HG03521 (cell line): ENCODE results near the gene AMDHD1.
A peak's percentile ranks its signal among the peaks of the same experiment; 100 is the strongest.

Experiments
- ATAC-seq: cut with Tn5 transposase; IDR thresholded peaks from one replicate; pipeline ENCODE4 v1.9.1; 2021; ENCODE audit warnings: mild to moderate bottlenecking, moderate library complexity; ENCODE audit not compliant: unreplicated experiment

AMDHD1 gene

GRCh38 chr12:95995238-95996031 lies 52.3 kb downstream of the AMDHD1 start:
- no peak for ATAC-seq

- ATAC-seq: no peak
These were observed 53.0 kb downstream of the AMDHD1 start, which contains the start of gene HAL for GRCh38 chr12:95996034-95996658. Gene HAL (minus strand): TSS chr12:95996344. CDS start chr12:95995910, 434 bp downstream.

- no peak for ATAC-seq
These were observed 54.1 kb downstream of the AMDHD1 start for GRCh38 chr12:95997276-95997675.

- no peak for ATAC-seq
These were observed 54.9 kb downstream of the AMDHD1 start for GRCh38 chr12:95997911-95998510.

- peak; percentile 92 for ATAC-seq
These were observed 55.6 kb downstream of the AMDHD1 start for GRCh38 chr12:95998611-95999286.

GRCh38 chr12:95999484-95999883 lies 56.4 kb downstream of the AMDHD1 start:
- ATAC-seq: no peak

GRCh38 chr12:96000858-96001257 lies 57.7 kb downstream of the AMDHD1 start:
- no peak for ATAC-seq

- ATAC-seq: no peak
These were observed 63.6 kb downstream of the AMDHD1 start for GRCh38 chr12:96006727-96007126.

- ATAC-seq: no peak
These were observed 64.6 kb downstream of the AMDHD1 start for GRCh38 chr12:96007729-96008128.

GRCh38 chr12:96014943-96015599 lies 71.9 kb downstream of the AMDHD1 start:
- no peak for ATAC-seq

- no peak for ATAC-seq
These were observed 72.5 kb downstream of the AMDHD1 start for GRCh38 chr12:96015672-96016071.
